ENCODE measurements around the gene ITPR1.

DNA sequence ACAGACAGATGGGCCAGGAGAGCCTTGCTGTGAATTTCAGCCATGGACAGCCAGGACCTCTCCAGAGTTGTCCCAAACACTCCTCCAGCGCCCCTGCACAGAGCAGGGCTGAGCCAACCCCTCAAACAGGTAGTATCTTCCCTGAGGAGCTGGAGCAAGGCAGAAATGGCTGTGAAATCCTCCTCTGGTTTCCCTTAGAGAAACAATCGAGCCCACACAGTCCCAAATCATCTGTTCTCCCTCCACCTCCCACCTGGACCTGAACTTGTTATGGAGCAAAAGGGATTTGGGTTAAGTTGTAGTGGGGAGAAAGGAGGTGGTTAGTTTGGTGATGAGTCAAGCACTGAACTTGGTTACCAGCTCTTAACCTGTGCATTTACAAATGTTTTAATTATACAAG is 280.4 kb downstream of the ITPR1 start:
- TF ChIP-seq JUN (IDR thresholded peaks at IDR 0.05) (no peak), RAD21 (conservative IDR thresholded peaks at IDR 0.05 in 1 of 2, IDR thresholded peaks at IDR 0.05 in 1 of 2) (no peak), EP300 (IDR thresholded peaks at IDR 0.05) (no peak), USF2 (IDR thresholded peaks at IDR 0.05) (no peak), KDM5A (IDR thresholded peaks at IDR 0.05) (no peak)
- TF ChIP-seq, protein P1, sequence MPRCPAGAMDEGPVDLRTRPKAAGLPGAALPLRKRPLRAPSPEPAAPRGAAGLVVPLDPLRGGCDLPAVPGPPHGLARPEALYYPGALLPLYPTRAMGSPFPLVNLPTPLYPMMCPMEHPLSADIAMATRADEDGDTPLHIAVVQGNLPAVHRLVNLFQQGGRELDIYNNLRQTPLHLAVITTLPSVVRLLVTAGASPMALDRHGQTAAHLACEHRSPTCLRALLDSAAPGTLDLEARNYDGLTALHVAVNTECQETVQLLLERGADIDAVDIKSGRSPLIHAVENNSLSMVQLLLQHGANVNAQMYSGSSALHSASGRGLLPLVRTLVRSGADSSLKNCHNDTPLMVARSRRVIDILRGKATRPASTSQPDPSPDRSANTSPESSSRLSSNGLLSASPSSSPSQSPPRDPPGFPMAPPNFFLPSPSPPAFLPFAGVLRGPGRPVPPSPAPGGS (IDR thresholded peaks at IDR 0.05), result no peak
- TF ChIP-seq, protein P2, sequence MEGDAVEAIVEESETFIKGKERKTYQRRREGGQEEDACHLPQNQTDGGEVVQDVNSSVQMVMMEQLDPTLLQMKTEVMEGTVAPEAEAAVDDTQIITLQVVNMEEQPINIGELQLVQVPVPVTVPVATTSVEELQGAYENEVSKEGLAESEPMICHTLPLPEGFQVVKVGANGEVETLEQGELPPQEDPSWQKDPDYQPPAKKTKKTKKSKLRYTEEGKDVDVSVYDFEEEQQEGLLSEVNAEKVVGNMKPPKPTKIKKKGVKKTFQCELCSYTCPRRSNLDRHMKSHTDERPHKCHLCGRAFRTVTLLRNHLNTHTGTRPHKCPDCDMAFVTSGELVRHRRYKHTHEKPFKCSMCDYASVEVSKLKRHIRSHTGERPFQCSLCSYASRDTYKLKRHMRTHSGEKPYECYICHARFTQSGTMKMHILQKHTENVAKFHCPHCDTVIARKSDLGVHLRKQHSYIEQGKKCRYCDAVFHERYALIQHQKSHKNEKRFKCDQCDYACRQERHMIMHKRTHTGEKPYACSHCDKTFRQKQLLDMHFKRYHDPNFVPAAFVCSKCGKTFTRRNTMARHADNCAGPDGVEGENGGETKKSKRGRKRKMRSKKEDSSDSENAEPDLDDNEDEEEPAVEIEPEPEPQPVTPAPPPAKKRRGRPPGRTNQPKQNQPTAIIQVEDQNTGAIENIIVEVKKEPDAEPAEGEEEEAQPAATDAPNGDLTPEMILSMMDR (IDR thresholded peaks at IDR 0.05), result no peak
- TF ChIP-seq, protein P3, sequence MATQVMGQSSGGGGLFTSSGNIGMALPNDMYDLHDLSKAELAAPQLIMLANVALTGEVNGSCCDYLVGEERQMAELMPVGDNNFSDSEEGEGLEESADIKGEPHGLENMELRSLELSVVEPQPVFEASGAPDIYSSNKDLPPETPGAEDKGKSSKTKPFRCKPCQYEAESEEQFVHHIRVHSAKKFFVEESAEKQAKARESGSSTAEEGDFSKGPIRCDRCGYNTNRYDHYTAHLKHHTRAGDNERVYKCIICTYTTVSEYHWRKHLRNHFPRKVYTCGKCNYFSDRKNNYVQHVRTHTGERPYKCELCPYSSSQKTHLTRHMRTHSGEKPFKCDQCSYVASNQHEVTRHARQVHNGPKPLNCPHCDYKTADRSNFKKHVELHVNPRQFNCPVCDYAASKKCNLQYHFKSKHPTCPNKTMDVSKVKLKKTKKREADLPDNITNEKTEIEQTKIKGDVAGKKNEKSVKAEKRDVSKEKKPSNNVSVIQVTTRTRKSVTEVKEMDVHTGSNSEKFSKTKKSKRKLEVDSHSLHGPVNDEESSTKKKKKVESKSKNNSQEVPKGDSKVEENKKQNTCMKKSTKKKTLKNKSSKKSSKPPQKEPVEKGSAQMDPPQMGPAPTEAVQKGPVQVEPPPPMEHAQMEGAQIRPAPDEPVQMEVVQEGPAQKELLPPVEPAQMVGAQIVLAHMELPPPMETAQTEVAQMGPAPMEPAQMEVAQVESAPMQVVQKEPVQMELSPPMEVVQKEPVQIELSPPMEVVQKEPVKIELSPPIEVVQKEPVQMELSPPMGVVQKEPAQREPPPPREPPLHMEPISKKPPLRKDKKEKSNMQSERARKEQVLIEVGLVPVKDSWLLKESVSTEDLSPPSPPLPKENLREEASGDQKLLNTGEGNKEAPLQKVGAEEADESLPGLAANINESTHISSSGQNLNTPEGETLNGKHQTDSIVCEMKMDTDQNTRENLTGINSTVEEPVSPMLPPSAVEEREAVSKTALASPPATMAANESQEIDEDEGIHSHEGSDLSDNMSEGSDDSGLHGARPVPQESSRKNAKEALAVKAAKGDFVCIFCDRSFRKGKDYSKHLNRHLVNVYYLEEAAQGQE (IDR thresholded peaks at IDR 0.05), result no peak
